LNCAP (cell line): ENCODE data around the gene SENP1.

ENCODE experiments used
- CTCF ChIP-seq: fragments of 450-650 bp; IDR thresholded peaks from 2 replicates; pipeline ENCODE4 v1.5.1; 2017; ENCODE audit warnings: mild to moderate bottlenecking

Gene SENP1

GRCh38 chr12:48039151-48039550 lies 66.7 kb downstream of the SENP1 start:
- no peak for TF ChIP-seq CTCF

- no peak for TF ChIP-seq CTCF
These were observed 67.8 kb downstream of the SENP1 start for GRCh38 chr12:48038085-48038484.

GRCh38 chr12:48037267-48037915 lies 68.5 kb downstream of the SENP1 start:
- no peak for TF ChIP-seq CTCF

DNA sequence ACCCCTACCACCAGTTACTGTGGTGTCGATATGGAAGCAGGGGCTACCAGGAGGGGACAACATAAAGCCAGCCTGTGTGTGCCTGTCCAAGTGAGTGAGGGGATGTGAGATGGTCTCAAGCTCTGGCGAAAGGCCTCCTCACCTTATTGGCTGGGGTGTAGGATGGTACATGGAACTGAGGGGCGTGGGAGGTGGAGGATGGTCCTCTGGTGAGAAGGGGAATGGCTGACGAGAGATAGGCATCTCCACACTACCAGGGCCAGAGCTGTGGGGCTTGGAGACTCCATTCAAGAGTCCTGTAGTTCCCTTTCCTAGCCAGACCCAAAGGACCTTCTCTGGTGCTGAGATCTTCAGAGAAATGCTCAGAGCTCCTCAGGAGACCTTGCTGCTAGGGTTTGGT lies 69.1 kb downstream of the SENP1 start:
- TF ChIP-seq CTCF, result no peak

DNA sequence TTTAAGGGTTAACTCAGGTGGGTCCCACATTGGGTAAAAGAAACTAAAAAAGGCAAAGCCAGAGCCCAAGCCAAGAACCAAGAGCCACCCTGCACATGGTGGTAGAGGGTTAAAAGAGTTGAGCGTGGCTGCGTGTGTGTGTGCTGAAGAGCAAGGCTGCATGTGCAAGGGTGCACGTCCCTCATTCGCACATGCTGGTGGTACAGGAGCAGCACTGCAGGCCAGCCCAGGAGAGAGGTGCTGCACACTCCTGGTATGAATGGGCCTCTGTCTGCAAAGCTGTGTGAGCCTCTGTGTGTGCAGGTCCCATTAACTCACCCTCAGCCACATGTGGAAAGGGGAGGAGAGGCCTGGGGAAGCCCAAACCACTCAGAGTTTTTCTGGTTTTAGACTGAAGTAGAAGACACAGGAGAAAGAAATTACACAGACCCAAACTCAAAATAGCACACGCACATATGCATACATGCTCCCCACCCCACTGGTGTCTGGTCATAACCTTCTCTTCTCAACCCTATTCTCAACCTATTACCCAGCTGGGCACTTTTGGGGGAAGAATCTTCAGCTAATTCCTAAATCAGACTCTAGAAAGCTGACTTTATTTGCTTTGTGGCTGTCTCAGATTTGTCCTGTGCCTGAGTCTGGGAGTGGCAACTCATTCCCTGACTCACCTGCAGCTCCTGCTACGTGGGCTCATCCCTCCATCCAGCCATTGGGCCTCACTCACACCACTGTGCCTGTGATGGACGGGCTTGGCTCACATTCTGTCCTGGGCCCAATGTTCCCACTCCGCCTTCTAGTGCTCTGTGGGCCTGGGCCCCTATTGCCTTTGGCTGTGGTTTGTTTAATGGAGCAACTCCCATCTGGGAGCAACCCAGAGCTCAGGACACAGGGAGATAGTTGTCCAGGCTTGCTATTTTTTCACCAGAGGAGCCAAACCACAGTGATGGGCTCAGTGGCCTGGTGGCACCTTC lies 70.8 kb downstream of the SENP1 start:
- TF ChIP-seq CTCF, result no peak

DNA sequence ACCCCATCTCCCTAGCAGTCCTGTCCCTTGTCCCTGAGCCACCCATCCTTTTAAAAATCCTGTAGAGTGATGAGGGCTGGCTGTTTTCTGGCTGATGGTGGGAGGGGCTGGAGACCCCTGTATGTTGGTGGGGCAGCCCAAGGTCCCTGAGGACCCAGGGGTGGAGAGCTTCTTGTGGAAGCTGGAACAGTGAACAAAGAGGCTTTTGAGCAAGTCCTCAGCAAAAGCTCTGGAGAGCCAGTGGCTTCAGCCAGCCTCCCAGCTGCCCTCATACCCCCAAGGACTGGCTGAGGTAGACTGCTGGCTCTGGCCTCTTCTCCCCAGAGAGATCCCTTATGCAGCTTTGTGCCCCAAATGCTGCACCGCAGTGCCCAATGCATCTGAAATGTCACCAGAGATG lies 72.4 kb downstream of the SENP1 start:
- no peak for TF ChIP-seq CTCF

- TF ChIP-seq CTCF, result no peak
These were observed 73.3 kb downstream of the SENP1 start for GRCh38 chr12:48032597-48032996.
